Islet of Langerhans (tissue), 1 donor: ENCODE results near the gene SIAH1.
"Not testable (repeated sequence)": the region's sequence is repeated elsewhere in the genome, so short reads cannot be mapped to it uniquely, and the experiment has no call there.

ENCODE experiments used
- FAIRE-seq: peaks from one replicate; lab custom pipeline; 2011; peaks lifted over from hg19 to GRCh38; lab: Jason Lieb, UNC

SIAH1 gene

DNA sequence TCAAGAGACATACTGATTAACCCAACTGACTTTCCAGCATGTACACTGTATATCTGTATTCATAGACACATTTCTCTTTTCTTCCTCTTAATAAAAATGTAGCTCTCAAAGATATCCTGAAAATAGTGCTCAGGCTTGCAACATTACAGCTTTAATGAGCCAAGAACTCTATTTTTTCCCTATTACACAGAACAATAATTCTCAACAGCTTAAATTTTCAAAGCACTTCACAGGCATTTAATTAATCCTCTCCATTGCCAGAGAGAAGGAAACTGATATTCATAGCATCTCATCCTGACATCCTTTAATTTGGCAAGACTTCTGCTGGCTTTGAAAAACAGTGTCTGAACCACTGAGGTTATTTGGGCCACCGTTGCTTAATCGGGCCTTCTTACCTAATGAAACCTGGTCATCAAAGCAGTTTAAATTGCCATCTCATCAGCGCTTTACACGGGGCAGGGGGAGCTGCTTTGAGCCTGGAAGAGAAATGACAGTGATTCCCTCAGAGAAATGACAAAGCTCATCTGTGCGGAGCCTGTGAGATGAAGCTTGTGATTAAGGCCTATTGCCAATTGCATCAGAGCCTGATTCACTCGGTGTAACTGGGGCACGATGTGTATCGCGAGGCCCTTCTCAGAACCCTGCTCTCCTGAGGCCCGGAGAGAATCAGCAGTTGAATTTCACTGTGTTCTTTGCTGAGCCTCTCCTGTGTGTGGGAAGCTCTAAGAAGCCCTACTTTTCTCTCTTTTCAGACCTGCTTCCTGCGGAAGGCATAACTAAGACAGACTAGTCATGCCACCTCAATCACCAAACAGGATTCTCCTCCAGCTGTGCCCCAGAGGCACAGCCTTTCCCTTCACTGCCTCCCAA, 8.5 kb upstream of the SIAH1 start:
- no peak for FAIRE-seq

DNA sequence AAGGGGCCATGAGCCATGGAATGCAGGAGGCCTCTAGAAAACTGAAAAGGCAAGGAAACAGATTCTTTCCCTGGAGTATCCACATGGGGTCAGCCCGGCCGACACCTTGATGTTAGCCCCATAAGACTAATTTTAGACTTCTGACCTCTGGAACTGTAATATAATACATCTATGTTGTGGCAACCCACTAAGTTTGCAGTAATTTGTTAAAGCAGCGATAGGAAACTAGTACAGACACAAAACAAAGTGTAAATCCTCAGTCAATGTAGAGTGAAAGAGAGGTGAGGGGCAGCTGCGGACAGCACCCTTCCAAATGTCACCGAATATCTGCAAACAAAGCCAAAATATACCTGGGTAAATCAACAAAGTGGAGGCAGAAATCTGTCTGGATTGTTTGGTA, 7.2 kb upstream of the SIAH1 start:
- FAIRE-seq = no peak

DNA sequence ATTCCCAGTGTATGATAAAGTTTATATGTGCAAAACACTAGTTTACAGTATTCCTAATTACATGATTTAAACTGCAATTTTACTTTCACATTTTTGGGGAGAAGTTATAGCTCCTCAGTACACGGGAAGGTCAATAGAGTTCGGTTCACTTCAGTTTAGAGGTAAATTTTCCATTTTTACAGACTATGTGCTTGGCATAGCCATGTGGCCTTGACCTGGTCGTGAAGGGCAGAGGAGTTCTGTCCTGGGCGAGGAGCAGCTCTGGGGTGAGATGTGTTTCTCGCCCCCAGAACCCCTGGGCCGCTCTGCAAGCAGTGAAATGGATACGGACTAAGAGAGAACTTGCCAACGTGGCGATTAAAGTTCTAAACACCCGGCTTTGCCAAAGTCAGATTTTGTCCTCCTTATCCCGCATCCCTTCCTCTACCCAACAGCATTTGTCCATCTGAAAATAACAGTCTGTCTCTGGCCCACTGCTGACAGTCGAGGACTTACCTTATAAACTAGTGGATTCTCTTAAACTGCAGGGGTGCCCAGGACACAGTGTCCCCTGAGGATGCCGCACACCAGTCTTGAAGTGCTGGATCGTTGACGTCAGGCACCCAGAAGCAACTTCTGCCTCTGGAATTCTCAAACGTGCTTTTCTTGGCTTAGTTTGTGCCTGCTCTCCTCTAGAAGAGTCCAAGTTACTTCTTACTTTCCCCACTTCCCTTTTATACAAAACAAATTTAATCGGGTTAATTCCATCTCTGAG, 1.5 kb upstream of the SIAH1 start:
- no peak for FAIRE-seq

DNA sequence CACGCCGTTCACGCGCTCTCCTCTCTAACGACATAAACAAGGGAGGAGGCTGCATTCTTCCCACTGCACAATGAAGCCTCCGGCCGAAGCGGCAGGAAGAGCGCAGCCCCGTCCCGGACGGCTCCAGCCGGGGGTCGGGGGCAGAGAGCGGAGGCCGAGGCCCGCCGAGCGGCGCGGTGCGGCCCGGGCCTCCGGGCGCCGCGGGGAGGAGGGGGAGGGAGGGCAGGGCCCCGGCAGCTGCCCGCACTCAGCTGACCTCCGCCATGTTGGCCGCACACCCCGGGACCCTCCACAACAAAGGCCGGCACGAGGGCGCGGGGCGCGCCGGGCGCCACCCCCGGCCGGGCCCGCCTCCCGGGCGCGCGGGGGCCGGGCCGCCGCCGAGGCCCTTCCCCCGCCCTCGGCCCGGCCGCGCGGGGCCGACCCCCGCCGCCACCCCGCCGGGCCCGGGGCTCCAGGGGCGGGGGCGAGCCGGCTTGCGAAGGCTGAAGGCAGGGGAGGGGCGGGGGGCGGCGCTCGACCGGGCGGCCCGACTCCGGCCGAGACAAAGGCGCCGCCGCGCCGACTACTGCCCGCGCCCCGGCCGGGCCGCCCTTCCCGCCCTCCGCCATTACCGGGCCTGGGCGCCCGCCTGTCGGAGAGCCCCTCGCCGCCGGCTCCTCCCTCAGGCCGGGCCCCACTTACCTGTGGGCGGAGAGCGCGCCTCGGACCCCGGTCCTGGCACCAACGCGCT, 527 bp downstream of the SIAH1 start:
- no peak for FAIRE-seq

DNA sequence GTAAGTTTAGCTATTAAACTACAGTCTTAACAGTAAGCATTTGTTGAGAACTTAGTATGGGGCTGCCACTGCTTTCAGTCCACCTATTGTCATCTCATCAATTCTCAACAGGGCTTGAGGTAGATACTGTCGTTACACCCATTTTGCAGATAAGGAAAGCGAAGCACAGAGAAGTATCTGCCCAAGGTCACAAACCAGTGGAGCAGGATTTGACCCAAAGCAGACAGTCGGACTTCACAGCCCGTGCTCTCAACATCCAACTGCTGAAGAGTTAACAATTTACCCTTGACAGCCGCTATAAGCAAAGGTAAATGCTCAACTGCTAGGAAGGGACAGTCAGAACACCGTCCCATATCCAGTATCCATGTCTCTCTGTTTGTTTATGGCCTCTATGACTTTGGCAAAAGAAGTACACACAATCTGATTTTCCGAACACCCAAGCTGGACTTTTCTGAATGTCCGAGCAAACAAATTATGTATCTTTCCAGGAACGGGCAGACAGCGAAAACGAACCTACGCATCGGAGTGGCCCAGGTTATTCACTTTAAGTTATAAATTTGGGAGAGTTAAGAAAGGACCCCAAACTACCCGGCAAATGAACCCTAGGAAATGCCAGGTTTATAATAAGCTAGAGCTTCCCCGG, 1.2 kb downstream of the SIAH1 start:
- FAIRE-seq = no peak

DNA sequence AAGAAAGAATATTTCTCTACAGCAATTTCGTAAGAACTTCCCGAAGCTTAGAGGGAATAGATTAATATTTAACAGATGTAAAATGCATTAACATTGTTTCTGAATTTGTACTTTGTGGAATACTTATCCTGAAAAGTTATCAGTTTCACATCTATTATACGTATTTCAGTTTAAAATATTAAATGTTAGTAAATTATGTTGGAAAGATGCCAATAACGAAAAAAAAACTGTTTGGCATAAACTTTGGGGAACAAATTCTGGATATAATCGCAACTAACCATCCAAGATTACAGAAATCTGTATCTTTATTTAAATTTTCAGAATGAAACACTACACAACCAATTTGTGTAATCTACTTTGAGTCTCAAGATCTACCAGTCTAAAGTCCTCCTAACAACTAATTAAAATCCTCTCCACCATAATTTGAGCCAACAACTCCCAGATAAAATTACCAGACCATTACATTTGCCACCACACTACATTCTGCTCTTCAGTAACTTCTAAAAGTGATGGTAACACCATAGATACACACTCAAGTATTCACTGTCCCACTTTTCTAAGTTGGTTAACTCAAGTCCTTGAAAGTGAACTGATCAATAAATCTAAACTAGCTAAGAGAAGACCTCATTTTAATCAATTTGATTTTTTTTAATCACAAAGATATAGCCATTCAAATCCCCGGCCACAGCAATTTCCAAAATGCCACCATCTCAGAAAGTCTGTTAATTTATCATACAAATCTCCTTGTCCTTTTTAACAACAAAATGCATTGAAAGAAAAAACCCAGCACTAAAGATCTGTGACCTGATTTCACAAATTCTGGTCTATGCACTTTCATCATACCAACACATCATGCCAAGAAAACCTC, 2.0 kb downstream of the SIAH1 start:
- peak; percentile 72 for FAIRE-seq

DNA sequence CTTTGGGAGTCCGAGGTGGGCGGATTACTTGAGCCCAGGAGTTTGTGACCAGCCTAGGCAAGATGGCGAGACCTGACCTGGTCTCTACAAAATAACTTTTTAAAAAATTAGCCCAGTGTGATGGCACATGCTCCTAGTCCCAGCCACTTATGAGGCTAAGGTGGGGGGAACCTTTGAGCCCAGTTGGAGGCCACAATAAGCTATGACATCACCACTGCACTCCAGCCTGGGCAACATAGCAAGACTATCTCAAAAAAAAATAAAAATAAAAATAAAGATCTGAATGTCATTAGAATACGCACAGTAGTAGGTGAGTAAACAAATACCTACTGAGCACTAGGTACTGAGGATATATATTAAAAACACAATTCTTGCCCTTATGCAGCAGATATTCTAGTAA, 3.1 kb downstream of the SIAH1 start:
- no peak for FAIRE-seq

DNA sequence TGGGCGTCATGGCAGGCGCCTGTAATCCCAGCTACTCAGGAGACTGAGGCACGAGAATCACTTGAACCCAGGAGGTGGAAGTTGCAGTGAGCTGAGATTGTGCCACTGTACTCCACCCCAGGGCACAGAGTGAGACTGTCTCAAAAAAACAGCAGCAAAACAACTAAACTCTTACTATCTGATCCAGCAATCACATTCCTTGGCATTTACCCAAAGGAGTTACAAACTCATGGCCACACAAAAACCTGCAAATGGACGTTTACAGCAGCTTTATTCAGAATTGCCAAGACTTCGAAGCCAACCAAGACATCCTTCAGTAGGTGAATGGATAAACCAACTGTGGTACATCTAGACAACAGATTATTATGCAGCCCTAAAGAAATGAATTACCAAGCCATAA, 4.0 kb downstream of the SIAH1 start:
- no peak for FAIRE-seq

DNA sequence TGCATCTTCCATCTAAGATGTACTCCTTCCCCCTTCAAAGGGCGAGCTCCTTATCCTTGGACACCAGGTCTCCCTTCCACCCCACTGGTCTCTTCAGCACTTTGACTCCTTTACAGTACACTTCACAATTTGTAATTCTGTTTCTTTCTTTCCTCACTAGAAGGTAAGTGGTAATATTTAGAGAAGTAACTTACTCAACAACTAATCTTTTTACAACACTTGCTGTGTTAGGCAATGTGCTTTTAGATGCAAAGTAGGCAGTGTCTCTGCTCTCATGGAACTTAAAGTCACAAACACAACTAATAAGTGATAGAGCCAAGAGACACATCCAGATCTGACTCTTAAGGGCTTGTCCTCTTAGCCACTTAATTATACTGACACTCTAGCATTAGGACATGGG, 6.4 kb downstream of the SIAH1 start:
- FAIRE-seq = no peak

DNA sequence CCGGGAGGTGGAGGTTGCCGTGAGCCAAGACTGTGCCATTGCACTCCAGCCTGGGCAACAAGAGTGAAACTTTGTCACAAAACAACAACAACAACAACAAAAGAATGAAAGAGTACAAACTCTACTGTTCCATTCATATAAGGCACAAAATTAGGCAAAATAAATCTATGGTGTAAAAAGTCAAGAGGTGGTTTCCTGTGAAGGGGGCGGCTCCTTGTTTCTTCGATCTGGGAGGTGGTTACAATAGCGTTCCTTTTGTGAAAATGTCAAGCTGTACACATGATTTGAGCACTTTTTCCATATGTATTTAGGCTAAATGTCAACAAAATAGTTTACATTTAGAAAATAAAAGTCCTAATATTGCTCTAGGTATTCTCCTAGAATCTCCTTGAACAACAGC, 6.9 kb downstream of the SIAH1 start:
- FAIRE-seq = no peak

DNA sequence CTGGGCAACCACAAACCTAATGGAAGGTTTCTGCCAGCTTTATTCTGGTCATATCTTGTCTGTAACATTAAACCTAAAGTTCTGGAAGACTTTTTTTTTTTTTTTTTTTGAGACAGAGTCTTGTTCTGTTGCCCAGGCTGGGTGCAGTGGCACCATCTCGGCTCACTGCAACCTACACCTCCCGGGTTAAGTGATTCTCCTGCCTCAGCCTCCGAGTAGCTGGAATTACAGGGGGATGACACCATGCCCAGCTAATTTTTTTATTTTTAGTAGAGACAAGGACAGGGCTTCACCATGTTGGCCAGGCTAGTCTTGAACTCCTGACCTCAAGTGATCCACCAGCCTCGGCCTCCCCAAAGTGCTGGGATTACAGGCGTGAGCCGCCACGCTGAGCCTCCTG, 7.9 kb downstream of the SIAH1 start:
- not testable (repeated sequence) for FAIRE-seq

DNA sequence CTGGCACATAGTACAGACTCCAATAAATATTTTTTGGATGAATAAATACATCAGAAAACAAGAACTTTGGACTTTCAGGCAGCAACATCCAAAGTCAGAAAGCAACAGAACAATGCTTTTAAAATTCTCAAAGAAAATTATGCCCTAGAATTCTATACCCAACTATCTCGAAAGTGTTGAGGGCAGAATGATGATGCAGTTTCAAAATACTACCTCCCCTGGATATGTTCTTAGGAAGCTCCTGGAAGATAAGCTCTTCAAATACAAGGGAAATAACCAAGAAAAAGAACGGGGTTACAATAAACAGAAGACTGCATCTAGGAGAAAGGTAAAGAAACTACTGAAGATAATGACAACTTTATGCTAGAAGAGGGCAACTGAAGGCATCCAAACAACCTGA, 11.0 kb downstream of the SIAH1 start:
- no peak for FAIRE-seq

DNA sequence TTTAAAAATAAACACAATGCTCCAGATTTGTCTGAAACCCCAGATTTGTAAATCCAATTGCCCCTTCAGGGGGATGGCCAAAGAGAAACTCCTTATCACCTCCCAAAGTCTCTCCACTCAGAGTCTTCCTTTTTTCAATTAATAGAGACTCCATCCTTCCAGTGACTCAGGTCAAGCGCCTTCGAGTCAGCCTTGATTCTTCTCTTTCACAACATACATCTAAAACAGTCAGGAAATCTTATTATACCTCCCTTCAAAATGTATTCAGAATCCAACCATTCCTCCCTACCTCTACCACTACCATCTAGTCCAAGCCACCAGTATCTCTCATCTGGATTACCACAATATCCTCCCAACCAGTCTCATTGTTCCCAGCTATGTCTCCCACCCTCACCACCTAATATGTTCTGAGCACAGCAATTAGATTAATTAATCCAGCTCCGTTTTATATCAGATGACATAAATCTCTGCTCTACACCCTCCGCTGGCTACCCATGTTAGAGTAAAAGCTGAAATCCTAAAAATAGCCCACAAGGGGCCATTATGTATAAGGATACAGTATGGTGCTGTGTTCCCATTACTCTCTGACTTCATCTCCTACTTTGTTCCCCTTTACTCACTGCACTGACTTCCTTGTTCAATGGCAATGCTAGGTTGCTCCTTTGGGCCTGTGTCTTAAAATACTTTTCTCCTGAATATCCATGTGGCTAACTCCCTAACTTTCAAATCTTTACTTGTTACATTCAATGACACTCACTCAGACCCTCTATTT, 11.8 kb downstream of the SIAH1 start:
- FAIRE-seq = no peak

DNA sequence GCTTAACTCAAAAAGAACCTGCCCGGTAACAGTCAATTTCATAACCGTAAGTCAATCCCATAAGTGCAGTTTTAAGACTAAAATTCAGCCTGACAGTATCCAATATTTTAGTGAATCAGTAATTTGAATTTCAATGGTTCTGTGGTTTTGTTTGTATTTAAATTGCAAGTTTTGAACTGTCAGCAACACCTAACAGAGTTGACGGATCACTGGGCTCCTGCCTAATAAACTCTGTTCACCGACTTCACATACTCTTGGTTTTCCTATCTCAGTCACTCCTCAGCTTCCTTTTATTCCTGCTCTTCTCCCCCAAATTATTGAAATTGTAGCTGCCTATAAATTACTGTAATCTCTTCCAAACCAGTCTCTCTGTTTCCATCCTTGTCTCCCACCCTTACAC, 12.5 kb downstream of the SIAH1 start:
- FAIRE-seq = no peak

DNA sequence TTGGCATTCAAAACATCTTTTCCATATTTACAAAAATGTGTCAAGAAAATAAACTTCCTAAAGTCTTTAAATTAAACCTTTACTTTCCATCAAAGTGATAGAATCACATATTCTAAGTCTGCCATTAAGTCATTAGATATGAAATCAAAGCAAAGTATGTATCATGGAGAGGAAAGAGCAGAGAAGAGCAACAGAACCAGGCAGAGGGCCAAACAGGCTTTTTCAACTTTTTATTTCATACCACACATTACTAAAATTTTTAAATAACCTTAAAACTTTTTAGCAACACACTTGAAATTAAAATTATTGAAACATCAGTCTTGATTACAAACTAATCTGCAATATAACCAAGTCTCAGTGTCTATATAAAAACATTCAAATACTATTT, 13.8 kb downstream of the SIAH1 start:
- FAIRE-seq = no peak

DNA sequence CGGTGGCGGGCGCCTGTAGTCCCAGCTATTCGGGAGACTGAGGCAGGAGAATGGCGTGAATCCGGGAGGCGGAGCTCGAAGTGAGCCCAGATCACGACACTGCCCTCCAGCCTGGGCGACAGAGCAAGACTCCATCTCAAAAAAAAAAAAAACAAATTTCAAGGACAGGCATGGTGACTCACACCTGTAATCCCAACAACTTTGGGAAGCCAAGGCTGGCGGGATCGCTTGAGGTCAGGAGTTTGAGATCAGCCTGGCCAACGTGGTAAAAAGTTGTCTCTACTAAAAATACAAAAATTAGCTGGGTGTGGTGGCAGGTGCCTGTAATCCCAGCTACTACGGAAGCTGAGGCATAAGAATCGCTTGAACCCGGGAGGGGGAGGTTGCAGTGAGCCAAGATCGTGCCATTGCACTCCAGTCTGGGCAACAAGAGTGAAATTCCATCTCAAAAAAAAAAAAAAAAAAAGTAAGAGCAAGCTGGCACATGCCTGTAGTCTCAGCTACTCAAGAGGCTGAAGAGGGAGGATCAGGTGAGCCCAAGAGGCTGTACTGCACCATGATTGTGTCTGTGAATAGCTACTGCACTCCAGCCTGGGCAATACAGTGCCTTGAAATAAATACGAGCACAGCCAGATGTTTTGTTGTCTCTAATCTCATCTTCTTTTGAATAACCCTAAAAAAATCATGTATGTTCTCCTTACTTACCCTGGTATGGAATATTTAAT, 14.4 kb downstream of the SIAH1 start:
- not testable (repeated sequence) for FAIRE-seq

DNA sequence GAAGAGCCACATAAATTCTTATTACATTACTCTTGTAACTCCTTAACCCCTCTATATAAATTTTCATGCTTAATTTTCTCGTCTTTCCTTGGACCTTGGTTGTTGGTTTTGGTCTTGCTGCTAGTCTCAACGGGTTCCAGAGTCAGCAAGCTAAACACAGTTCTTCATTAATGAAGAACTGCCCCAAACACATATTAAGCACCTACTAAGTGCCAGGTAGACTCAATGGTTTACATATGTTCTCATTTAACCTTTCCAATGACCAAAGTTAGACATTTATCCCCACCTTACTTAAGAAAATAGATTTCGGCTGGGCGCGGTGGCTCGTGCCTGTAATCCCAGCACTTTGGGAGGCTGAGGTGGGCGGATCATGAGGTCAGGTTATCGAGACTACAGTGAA, 15.0 kb downstream of the SIAH1 start:
- no peak for FAIRE-seq

DNA sequence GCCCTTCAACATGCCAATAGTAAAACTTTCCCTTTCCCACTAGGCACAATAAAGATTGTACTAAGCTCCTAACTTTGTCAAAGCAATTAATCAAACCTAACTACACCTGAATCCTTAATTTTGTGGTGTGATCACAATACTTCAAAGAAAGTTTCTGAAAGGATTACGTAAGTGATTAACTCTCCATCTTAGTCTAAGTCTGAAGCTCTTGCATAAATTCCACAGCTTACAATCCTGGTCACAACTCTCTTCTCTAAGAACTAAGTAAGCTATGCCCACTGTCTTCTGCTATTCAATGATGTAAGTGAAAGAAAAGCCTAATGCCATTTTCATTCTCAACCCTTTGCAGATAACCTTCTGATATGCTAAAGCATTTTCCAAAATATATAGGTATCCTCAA, 15.4 kb downstream of the SIAH1 start:
- no peak for FAIRE-seq

DNA sequence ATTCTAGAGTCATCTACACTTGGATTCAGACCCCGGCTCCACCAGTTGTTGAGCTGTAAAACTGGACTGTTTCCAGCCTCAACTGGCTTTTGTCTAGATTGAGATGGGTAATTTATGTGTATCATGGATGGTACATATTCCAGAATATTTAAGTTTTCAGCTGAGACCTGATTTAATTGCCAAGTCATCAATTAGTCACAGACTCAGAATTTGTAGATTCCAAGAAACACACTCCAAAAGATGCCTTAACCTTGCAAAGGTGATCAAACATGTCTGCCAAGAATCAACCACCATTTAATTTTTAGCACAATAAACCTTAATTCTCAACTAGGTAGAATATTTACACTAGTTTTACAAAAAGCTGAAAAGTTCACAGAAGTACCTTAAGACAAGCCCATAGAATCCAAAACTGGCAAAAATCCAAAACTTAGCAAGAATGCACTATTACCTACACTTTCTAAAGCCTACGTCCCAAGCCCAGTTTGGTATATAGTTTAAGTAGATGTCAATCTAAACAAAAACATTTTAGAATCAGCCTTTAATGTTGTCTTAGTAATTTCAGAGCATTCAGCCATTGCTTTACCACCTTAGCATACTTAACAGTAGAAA, 17.7 kb downstream of the SIAH1 start:
- FAIRE-seq = no peak
